ENCODE data around the gene RBM48. TPM values are rescaled to one million over a fixed set of nuclear protein-coding genes. Genes with fewer than 3 reads are reported as not detected.

RBM48 gene
- total and polyA plus RNA-seq, 2 donors (not counting 1 experiment from before 2014, with no cell fraction given) = 11.0 to 32.9 TPM

- no peak overlapping the region for H3K27ac ChIP-seq (ENCODE audit: low read length in 2 of 2)
- H3K9ac ChIP-seq (ENCODE audit: low read length) = no peak overlapping the region
- Mint-ChIP-seq H3K4me1 (no peaks in the 10 kb centered on the region), H3K9me3 (ENCODE audit: insufficient read depth) (no peaks in the 10 kb centered on the region), H3K27me3 (no peaks in the 10 kb centered on the region), H3K27ac (no peak overlapping the region), H3K4me3 (no peak overlapping the region)
- no peak overlapping the region for H3K4me2 ChIP-seq (replicated peaks; ENCODE audit: low read depth, low read length, poor library complexity, severe bottlenecking)
- no peaks in the 10 kb centered on the region for H3K79me2 ChIP-seq (ENCODE audit: control insufficient read depth, insufficient read depth, low read length)
- no peaks in the 10 kb centered on the region for H4K20me1 ChIP-seq (ENCODE audit: control insufficient read depth, insufficient read depth, low read length, poor library complexity, severe bottlenecking)
- intact Hi-C loops (cut with micrococcal nuclease) = no loop called here
- H3K36me3 ChIP-seq (replicated peaks in 1 of 2; ENCODE audit: control extremely low read depth in 1 of 2, control insufficient read depth in 1 of 2, extremely low read depth in 1 of 2, insufficient read depth in 2 of 2, low read length in 1 of 2) = peaks cover 4 to 24% of the 10 kb centered on the region in 2 experiments
- POLR2A ChIA-PET = no interaction called here
- no peaks in the 10 kb centered on the region for H3K9me3 ChIP-seq (ENCODE audit: control extremely low read depth in 1 of 3, control insufficient read depth in 2 of 3, insufficient read depth in 1 of 3, low read length in 2 of 3)
- TF ChIP-seq CTCF (IDR thresholded peaks at IDR 0.05) (no peak), EZH2 (IDR thresholded peaks at IDR 0.05; ENCODE audit: borderline replicate concordance, insufficient read depth, low read depth, low read length, poor library complexity, severe bottlenecking) (no peak)
- WGBS (ENCODE audit: insufficient coverage) = 100% methylated on average over 3 of the region's 3 CpGs
- CTCF ChIA-PET = no interaction called here
- ATAC-seq (ENCODE audit: low read depth) (no peak), DNase-seq (no peak)
- no peak overlapping the region for H2AFZ ChIP-seq (ENCODE audit: insufficient read depth, low read depth, low read length, poor library complexity, severe bottlenecking)
- H3K27me3 ChIP-seq (replicated peaks in 1 of 4; ENCODE audit: control extremely low read depth in 1 of 4, control insufficient read depth in 3 of 4, insufficient read depth in 4 of 4, low read length in 3 of 4) = no peaks in the 10 kb centered on the region
- H3K4me3 ChIP-seq (ENCODE audit: control extremely low read depth in 1 of 5, extremely low read depth in 1 of 5, insufficient read depth in 1 of 5, low read depth in 2 of 5, low read length in 4 of 5) = no peak overlapping the region
- H3K4me1 ChIP-seq (ENCODE audit: control insufficient read depth in 2 of 2, insufficient read depth in 2 of 2, low read length in 2 of 2) = no peaks in the 10 kb centered on the region
These were observed 24.0 kb upstream of the RBM48 start for GRCh38 chr7:92504563-92504962.

DNA sequence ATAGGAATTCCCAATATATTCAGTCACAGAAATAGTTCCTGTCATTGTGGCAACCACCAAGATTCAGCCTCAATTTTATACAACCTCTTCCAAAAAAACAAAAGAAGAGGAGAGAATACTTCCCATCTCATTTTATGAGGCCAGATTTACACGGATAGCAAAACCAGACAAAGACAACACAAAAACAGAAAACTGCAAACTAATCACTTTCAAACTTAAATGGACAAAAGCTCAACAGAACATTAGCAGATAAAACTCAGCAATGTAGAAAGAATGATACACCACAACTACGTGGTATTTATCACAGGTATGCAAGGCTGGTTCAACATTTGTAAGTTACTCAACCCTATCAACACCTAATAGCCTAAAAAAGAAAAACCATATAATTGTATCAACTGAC lies 22.2 kb upstream of the RBM48 start:
- no peaks in the 10 kb centered on the region for H3K27me3 Mint-ChIP-seq
- no peaks in the 10 kb centered on the region for H3K9me3 ChIP-seq (ENCODE audit: control extremely low read depth in 1 of 3, control insufficient read depth in 2 of 3, insufficient read depth in 1 of 3, low read length in 2 of 3)
- ChIA-PET CTCF (no interaction called here), POLR2A (no interaction called here)
- peaks cover 0 to 13% of the 10 kb centered on the region in 2 experiments for H3K36me3 ChIP-seq (replicated peaks in 1 of 2; ENCODE audit: control extremely low read depth in 1 of 2, control insufficient read depth in 1 of 2, extremely low read depth in 1 of 2, insufficient read depth in 2 of 2, low read length in 1 of 2)
- H3K9ac ChIP-seq (ENCODE audit: low read length) = no peak overlapping the region
- H3K4me3 ChIP-seq (ENCODE audit: control extremely low read depth in 1 of 5, extremely low read depth in 1 of 5, insufficient read depth in 1 of 5, low read depth in 2 of 5, low read length in 4 of 5) = no peak overlapping the region
- H3K27ac ChIP-seq (ENCODE audit: low read length in 2 of 2) = no peak overlapping the region
- H3K4me1 ChIP-seq (ENCODE audit: control insufficient read depth in 2 of 2, insufficient read depth in 2 of 2, low read length in 2 of 2) = no peaks in the 10 kb centered on the region
- no peak for ATAC-seq (ENCODE audit: low read depth)
- no peak overlapping the region for H3K4me2 ChIP-seq (replicated peaks; ENCODE audit: low read depth, low read length, poor library complexity, severe bottlenecking)
- no peak overlapping the region for H3K4me3 Mint-ChIP-seq
- 100% methylated on average over 1 of the region's 2 CpGs for WGBS (ENCODE audit: insufficient coverage)
- H3K79me2 ChIP-seq (ENCODE audit: control insufficient read depth, insufficient read depth, low read length) = no peaks in the 10 kb centered on the region
- no peaks in the 10 kb centered on the region for H3K9me3 Mint-ChIP-seq (ENCODE audit: insufficient read depth)
- intact Hi-C loops (cut with micrococcal nuclease) = no loop called here
- H3K27ac Mint-ChIP-seq = no peak overlapping the region
- no peaks in the 10 kb centered on the region for H3K4me1 Mint-ChIP-seq
- H4K20me1 ChIP-seq (ENCODE audit: control insufficient read depth, insufficient read depth, low read length, poor library complexity, severe bottlenecking) = no peaks in the 10 kb centered on the region
- no peak for TF ChIP-seq CTCF (IDR thresholded peaks at IDR 0.05)
- no peak for TF ChIP-seq EZH2 (IDR thresholded peaks at IDR 0.05; ENCODE audit: borderline replicate concordance, insufficient read depth, low read depth, low read length, poor library complexity, severe bottlenecking)
- no peaks in the 10 kb centered on the region for H3K27me3 ChIP-seq (replicated peaks in 1 of 4; ENCODE audit: control extremely low read depth in 1 of 4, control insufficient read depth in 3 of 4, insufficient read depth in 4 of 4, low read length in 3 of 4)
- no peak overlapping the region for H2AFZ ChIP-seq (ENCODE audit: insufficient read depth, low read depth, low read length, poor library complexity, severe bottlenecking)
- no peak for DNase-seq
